T-helper 9 cell (primary cell): ENCODE measurements around the gene DENND2A.
A peak's percentile ranks its signal among the peaks of the same experiment; 100 is the strongest.

ENCODE experiments used
- DNase-seq: peaks from one replicate; pipeline ENCODE4 v3.0.0-alpha.2; 2020

DENND2A gene

GRCh38 chr7:140489026-140489359, 151.6 kb downstream of the DENND2A start:
- DNase-seq, result no peak

- DNase-seq, result no peak
These were observed 154.9 kb downstream of the DENND2A start for GRCh38 chr7:140485500-140486265.

- DNase-seq, result no peak
These were observed 155.6 kb downstream of the DENND2A start for GRCh38 chr7:140484951-140485499.

GRCh38 chr7:140484479-140484878, 156.1 kb downstream of the DENND2A start:
- DNase-seq, result no peak

- no peak for DNase-seq
These were observed 160.9 kb downstream of the DENND2A start for GRCh38 chr7:140479739-140480084.

- DNase-seq, result peak; percentile 90
These were observed 161.4 kb downstream of the DENND2A start, which contains the start of gene MKRN1 for GRCh38 chr7:140479062-140479738. TSS of gene MKRN1 (minus strand) at chr7:140479505. CDS start at chr7:140479344, 161 bp downstream.

- DNase-seq, result no peak
These were observed 162.2 kb downstream of the DENND2A start for GRCh38 chr7:140478246-140479061.

- DNase-seq, result no peak
These were observed 163.8 kb downstream of the DENND2A start for GRCh38 chr7:140476698-140477261.

- peak; percentile 45 for DNase-seq
These were observed 164.8 kb downstream of the DENND2A start for GRCh38 chr7:140475747-140476333.
